Cardiac fibroblast (primary cell): Measurements from ENCODE around the gene KCTD2.
"Not testable (repeated sequence)": the region's sequence is repeated elsewhere in the genome, so short reads cannot be mapped to it uniquely, and the experiment has no call there.

ENCODE experiments used
- DNase-seq, 2 donors: peaks; one replicate each; pipeline versions ENCODE4 v3.0.0 to v3.0.0-alpha.2; 2010; ENCODE audit warnings: low read depth in 2 of 2
- H3K4me3 ChIP-seq, 2 donors: replicated peaks in 1 of 2; 1 replicate in 1 of 2; 2 replicates in 1 of 2; pipeline ENCODE4 v1.5.1; 2011; ENCODE audit warnings: low read depth in 2 of 2, low read length in 2 of 2, mild to moderate bottlenecking in 2 of 2, moderate library complexity in 1 of 2
- TF ChIP-seq, protein P1 (sequence below): IDR thresholded peaks from one replicate; pipeline ENCODE4 v1.5.1; 2011; ENCODE audit warnings: low read depth, mild to moderate bottlenecking, low read length, inconsistent platforms

The KCTD2 gene

DNA sequence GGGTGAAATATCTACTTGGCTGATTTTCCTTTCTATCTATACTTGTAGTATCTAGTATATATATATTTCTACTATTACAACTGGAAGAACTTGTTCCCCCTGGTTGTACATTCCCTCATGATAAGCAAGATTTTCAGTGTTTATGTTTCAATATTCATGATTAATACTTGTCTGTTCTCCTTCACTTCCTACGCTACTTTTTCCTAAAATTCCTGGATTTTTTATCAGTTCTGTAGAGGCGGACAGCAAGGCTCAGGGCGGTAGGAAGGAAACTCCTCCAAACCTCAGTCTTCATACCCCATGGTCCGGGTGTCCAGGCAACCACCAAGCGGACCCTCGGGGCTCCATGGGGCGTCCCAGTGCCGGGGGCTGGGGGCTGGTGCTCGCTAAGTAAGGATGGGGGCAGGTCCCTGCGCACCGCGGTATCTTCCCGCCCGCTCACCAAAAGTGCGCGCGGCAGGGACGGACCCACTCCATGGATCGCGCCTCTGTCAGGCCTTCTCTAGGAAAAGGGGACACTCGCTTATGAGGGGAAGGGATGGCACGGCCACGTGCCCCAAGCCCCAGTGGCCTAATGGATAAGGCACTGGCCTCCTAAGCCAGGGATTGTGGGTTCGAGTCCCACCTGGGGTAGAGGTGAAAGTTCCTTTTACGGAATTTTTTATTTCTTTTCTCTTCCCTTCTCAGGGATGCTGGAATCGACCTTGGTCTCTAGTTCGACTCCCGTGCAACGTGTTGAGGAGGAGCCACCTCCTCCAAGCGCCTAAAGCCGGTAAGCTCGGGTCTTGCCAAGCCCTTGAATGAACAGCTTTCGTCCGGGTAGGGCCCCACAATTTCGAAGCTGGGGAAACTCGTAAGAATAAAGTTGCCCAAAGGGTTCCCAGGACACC, 13.4 kb upstream of the KCTD2 start:
- peak overlapping the region; percentile 78 to 87 for H3K4me3 ChIP-seq
- TF ChIP-seq, protein P1, sequence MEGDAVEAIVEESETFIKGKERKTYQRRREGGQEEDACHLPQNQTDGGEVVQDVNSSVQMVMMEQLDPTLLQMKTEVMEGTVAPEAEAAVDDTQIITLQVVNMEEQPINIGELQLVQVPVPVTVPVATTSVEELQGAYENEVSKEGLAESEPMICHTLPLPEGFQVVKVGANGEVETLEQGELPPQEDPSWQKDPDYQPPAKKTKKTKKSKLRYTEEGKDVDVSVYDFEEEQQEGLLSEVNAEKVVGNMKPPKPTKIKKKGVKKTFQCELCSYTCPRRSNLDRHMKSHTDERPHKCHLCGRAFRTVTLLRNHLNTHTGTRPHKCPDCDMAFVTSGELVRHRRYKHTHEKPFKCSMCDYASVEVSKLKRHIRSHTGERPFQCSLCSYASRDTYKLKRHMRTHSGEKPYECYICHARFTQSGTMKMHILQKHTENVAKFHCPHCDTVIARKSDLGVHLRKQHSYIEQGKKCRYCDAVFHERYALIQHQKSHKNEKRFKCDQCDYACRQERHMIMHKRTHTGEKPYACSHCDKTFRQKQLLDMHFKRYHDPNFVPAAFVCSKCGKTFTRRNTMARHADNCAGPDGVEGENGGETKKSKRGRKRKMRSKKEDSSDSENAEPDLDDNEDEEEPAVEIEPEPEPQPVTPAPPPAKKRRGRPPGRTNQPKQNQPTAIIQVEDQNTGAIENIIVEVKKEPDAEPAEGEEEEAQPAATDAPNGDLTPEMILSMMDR: no peak
- DNase-seq: peak; percentile 91 to 98

DNA sequence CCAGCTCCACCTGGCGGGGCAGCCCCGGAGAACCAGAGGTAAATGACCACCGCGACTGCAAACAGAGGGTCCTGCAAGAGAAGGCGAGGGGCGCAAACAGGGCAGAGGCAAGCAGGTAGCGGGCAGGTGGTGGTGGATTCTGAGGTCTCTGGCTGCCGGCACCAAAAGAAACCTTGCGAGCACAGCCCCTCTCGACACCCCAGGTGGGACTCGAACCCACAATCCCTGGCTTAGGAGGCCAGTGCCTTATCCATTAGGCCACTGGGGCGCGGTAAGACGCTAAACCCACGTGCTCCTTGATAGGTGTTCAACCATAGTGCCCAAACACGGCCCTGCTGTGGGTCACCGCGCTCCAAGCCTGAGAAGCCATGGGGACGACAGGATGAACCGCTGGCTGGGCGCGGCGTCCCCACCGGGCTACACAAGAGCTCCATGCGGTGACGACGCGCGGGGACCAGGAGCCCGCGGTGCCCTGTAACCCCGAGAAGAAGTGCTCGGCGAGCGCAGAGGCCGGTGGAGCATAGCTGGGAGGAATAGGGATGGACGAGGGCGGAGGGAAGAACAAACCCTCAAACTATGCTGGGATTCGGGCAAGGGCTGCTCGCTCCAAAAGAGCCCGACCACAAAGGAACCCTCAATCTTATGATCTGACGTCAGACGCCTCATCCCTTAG, 12.7 kb upstream of the KCTD2 start:
- DNase-seq: peak; percentile 90 to 95
- peak overlapping the region; percentile 78 to 87 for H3K4me3 ChIP-seq
- TF ChIP-seq, protein P1: peak; percentile 24

DNA sequence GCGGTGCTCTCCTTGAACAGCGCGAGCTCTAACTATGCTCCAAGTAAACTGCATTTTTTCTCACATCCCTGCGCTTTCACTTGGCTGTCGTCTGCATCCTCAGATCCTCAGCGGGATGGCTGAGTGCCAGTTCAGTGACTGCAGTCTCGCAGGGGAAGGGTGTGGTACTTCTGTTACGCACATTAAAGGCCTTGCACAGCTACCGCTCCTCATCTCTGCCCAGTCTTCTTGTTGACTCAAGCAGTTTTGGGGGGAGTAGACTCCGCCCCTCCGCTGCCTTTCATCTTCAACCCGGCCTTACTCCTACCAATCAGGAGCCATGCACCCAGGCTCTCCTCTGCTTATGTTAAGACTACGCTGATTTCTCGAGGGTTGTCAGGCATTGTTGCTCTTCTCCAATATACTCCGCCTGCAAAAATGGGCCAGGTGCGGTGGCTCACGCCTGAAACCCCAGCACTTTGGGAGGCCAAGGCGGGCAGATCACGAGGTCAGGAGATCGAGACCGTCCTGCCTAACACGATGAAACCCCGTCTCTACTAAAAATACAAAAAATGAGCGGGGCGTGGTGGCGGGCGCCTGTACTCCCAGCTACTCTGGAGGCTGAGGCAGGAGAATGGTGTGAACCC, 10.3 kb upstream of the KCTD2 start:
- DNase-seq: peak; percentile 92 to 95
- H3K4me3 ChIP-seq: no peak overlapping the region
- TF ChIP-seq, protein P1: no peak

DNA sequence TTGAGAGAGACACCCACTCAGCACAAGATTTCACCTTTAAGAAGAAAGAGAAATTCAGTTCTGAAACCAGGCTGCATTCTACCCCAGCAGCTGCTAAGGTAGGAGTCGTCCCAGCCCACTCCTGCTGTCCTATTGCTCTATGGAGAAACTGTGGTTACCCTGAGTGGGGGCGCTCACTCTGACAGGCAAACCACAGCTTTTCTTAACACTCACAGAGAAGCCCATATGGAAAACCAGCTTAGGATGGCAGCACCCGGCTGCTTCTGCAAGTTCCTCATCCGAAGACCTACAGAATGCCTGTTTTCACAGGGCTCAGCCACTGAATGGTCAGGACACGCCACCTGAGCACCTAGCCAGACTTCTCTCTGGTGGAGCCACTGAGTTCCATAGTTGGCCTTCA, 7.8 kb upstream of the KCTD2 start:
- TF ChIP-seq, protein P1: no peak
- H3K4me3 ChIP-seq: no peak overlapping the region
- no peak for DNase-seq

DNA sequence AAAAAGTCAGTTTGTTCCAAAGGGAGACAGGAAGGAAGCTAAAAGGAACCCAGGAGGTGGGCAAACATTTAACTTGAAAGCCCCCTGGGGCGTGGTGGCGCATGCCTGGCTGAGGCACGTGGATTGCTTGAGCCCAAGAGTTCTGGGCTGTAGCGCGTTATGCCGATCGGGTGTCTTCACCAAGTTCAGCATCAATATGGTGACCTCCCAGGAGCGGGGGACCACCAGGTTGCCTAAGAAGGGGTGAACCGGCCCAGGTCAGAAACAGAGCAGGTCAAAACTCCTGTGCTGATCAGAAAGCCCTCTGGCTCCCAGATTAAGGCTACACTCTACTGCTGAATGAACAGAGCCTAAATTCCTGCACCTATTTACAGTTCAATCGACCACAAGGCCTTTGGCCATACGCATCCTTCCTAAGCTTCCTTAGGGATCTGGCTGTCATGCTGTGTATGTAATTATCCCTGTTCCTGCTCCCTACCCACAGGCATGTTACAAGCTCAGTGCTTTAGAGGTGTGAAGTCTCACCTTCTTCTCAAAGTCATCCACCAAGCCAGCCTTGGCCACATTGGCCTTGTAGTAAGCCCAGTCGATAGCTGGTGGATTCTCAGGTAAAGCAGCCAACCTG, 5.3 kb upstream of the KCTD2 start:
- no peak overlapping the region for H3K4me3 ChIP-seq
- no peak for DNase-seq
- TF ChIP-seq, protein P1: no peak

DNA sequence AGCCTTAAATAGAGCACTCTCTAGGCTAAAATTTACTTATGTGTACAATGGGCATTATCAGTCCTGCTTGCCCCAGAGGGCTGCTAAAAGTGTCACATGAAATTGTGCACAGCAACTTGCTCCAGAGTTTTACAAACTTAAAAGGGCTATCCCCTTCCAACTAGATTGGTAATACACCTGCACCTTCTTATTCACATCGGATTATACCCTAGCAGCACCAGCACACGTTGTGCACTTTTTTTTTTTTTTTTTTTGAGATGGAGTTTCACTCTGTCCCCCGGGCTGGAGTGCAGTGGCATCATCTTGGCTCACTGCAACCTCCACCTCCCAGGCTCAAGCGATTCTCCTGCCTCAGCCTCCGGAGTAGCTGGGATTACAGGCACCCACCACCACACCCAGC, 3.2 kb upstream of the KCTD2 start:
- H3K4me3 ChIP-seq, DNase-seq: not testable (repeated sequence)

DNA sequence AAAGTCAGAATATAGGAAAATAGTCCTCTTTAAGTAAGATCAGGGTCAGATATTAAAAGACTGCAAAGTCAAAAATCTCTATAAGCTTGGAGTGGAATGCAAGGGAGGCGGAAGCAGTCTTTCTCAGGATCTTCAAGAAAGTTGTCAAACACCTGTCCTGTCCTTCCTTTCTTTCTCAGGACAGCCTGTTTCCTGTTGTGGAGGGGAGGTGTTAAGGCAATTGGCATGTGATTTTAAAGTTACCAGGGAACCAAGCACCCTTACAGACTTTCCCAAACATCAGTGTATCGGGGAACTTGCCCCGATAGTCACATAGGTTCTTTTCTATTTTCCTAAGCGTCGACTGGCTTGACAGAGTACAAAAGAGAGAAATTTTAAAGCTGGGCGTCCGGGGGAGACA, 2.3 kb upstream of the KCTD2 start:
- TF ChIP-seq, protein P1: no peak
- no peak overlapping the region for H3K4me3 ChIP-seq
- DNase-seq: no peak

DNA sequence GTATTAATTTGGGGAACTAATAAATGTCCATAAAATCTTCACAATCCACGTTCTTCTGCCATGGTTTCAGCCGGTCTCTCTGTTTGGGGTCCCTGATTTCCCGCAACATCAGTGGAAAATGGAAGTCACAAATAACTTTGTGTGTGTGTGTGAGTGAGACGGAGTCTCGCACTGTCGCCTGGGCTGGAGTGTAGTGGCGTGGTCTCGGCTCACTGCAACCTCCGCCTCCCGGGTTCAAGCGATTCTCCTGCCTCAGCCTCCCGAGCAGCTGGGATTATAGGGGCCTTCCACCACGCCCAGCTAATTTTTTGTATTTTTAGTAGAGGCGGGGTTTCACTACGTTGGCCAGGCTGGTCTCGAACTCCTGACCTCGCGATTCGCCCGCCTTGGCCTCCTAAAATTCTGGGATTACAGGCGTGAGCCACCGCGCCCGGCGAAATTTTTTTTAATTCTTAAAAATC, 1.0 kb upstream of the KCTD2 start:
- H3K4me3 ChIP-seq: peak overlapping the region; percentile 96 to 100
- not testable (repeated sequence) for DNase-seq
